ENCODE measurements around the gene HES6.
"Not testable (repeated sequence)": the region's sequence is repeated elsewhere in the genome, so short reads cannot be mapped to it uniquely, and the experiment has no call there.

HES6 gene

DNA sequence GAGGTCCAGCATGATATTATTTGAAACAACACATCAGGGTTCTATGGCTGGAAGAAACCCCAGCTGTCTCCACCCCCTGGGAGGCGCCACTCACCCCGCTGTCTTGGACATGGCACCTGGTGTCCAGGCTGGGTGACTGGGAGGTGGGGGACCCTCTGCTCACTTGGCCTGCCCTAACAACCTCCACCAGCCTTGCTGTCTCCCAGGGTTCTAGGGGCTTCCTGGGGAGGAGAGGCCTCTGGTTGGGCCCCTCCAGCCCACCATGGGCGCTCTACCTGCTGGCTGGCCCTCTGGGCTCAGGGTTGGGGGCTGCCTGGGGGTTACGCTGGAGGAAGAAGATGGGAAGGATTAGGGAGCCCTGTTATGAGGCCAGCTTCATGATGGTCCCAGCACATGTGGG lies 32.3 kb upstream of the HES6 start:
- DNase-seq, result no peak

DNA sequence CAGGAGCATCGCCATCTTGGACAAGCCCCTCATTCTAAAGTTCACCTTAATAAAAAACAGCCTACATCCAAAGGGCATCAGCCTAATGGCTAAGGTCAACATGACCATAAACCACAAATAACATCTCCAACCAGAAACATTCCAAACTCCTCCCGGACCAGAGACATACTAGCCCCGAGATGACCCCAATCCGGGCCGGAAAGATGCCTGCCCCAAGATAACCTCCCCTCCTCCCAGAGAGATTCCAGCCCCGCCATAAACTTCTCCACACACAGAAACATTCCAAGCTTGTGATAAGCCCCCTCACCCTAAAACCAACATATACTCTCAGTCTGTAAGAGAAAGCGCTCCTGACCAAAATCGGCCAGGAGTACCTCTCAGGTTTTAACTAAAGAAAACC lies 31.8 kb upstream of the HES6 start:
- not testable (repeated sequence) for DNase-seq

DNA sequence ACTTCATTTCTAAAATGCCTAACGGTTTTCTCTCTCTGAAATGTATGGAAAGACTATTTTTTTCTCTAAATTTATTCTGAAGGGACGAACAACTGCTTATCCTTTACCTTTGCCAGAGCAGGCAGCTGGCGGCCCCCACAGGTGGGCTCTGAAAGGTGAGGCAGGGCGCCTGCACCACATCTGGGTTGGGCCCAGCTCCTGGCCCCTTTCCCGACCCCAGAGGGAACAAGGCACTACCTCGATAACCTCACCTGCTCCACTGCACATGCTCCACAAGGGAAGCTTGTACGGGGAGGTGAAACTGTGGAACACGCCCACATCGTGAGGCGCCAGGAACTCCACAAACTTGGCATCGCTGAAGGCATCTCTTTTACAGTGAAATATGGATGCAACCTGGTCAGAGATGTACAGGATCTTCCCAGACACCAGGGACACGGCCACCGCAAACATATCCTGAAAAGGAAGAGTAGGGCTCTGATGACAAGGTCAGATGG lies 31.3 kb upstream of the HES6 start:
- DNase-seq, result no peak

DNA sequence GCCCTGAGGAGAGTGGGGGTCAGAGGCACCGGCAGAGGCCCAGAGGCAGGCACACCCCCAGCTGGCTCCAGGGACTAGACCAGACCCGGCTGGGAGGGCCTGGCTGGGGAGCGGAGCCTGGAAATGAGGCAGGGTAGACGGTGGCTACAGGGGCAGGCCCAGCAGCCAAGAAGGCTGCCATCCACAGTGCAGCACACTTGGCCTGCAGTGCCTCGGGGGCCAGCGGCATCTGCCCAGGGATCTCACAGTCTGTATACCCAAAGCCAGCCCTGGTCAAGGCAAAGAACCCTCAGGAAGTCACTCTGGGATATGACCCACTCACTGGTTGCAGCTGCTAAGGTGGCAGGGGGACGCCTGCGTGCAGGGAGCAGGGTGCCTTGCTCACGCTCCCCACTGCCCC lies 30.8 kb upstream of the HES6 start:
- DNase-seq, result no peak

DNA sequence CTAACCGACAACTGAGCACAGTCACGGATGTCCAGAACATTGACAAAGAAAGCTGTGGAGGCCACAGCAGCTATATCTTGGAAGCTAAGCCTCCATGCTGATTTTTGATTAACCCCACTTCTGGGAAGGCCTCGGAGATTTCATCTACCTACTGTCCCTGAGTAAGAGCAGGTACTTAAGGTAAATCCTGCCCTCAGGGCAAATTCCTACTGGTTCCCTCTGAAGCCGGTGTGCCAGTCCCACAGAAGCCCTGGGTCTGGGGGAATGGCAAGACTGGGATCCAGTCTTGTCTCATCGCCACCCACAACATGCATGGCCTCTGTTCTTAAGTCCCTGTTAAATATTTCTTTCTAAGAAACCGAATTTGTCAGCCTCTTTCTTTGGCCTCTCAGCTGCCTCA lies 29.9 kb upstream of the HES6 start:
- DNase-seq, result no peak

DNA sequence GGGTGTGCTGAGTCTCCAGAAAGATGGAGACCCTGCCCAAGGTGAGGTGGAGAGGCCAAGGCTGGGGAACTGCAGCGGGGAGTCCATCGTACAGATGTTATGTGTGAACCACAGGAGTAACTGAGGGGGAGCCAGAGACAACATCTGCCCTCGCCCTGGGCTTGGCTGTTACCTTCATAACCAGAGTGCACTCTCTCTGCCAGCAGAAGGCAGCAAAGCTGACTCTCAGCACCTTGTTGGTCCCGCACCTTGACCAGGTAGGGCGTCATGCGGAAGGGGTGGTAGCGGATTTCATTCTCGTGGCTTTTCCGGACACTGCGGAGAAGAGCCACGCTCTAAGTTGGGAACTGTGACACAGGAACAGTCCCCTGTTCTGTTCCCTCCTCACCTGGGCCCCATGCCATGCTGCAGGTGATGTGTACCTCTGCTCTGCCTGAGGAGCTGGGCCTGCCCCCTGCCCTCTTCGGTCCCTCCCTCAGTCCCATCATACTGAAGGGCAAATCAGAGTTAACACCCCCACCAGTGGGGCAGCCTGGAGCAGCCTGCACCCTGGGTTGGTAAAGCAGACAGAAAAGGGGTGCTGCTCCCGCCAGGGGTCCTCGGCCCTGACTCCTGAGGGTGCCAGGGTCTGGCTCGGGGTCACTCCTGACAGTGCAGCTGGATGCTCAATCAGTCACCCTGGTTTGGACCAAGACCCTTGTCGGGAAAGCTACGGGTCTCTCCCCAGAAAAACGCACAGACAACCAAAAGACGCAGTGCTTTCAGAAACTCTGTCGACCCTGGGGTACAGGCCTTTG lies 28.2 kb upstream of the HES6 start:
- DNase-seq, result no peak

DNA sequence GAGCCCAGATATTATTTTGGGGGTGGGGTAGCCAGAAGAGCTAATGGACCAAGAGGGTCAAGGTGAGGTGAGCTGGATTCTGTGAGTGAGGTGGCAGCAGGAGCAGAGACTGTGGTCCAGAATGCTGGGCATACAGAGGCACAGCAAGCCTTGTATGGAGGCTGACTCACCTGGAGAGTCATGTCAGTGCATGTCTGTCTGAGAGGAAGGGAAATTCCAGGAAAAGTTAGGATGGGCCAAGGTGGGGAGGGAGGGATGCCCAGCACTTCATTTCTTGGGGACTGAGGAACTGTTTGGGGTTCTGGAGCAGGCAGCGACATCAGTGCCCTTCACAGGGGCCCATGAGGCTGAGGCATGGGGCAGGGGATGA lies 27.5 kb upstream of the HES6 start:
- DNase-seq, result no peak

DNA sequence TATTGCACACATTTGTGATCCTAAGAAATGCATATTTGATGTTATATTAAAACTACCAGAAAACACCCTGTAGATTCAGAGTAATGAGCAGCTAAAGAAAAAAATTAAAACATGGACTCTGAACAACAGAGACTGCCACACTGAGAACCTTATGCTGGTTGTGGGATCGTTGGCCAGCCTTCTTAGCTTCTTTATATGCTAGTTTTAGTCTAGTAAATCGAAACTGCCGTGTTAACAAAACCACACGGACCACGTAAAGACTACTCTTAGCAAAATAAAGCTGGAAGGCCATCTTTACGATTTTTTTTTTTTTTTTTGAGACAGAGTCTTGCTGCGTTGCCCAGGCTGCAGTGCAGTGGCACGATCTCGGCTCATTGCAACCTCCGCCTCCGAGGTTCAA lies 25.8 kb upstream of the HES6 start:
- DNase-seq, result no peak

DNA sequence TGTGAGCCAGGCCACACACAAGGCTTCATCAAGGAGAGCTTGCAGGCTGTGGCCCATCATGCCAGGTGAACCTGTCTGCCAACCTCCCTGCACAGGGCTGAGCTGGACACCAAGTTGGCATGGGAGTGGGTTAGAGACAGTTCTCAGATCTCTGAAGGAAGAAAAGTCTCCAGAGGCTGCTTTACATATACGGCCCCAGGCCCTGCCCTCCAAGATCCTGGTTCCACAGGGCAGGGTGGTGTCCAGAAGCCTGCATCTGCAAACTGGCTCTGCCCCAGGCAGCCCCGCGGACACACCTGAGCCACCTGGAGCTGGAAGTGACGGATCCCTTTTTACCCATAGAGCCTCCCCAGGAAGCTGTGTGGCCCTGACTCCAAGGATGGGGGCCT lies 24.2 kb upstream of the HES6 start:
- no peak for DNase-seq

DNA sequence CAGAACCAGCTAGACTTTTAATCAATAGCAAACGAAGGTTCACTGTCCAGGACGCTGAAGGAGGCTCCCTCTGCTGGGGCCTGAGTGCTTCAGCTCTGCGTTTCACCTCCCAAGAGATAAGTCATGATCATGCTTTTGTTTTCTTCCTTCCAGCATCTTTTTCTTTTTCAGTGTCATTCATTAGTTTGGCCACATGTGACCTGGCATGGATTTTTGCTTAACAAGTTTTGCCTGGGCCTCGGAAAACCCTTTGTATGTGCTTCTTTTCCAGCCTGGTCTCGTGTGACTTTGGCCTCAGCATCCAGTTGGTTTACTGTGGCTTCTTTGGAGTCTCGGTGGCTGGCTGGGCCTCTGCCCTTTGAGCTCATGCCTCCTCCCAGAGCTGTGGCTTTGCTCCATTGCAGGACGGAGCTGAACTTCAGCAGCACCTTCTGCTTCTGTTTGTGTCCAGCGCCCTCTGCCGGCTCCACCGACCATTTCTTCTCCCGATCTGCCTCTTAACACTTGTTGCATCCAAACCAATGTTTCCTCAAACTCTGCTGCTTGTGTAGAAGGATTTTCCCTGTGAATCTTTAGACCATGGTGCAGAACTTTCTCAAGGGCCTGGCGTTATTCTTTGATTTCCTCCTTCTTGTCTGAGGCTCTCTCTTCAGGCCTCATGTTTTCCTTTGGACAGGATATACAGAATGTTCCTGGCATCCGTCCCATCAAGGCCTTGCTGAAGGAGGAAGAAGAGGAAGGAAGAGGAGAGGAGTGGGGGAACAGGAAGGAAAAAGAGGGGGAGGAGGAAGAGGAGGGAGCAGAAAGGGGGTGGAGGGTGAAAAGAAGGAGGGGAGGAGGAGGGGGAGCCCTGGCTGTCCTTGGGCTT lies 23.6 kb upstream of the HES6 start:
- peak; percentile 90 to 91 for DNase-seq

DNA sequence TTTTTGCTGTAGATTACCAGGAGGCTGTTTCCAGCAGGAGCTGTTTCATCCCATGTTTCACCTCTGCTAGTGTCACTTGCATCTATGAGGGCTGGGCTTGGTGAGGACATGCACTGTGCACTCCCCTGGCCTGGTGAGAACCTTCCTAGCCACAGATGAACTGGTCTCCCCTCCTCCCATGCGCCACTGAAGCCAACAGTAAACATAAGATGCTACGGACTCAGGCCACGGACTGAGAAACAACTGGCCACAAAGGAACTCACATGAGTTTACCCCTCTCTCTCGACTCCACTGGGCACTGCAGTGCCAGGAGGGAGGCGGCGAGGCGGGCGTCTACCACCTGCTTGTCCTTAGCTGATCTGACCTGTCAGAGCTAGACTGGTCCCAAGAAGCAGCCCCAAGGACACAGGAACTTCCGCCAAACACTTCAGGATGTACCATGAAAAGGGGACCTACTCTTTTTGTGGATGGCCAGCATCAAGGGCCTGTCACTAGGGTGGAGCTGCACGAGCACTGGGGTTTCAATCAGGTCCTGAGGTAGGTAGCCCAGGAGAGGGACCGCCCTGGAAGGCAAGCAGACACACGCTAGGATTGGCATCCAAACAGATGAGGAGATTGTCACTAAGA lies 22.8 kb upstream of the HES6 start:
- DNase-seq, result no peak

DNA sequence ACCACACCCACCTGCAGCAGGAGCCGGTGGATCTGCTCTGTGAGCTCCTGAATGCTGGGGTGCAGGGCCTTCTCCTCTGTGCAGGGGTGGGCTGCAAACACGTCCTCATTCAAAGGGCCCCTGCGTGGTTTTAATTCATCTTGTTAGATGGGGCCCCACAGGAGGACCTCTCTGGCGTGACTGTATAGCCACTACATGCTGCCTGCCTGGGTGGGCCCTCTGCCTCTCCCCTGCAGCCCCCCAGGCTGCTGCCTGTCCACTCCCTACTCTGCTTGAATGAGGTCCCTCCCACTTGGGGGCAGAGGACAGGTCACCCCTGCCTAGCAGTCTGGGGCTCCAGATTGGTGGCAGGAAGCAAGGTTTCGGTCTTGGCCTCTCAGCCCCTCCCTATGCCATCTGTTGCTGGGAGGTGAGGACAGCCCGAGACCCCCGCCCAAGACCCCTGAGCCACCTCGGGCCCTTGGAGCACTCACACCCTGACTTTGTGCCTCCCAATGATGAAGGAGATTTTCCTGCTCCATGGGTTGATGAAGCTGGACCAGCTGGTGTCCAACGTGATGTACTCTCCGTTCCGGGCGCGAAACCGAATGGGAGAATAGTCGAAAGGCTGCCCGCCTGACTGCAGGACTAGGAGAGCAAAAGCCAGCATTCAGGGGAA lies 22.0 kb upstream of the HES6 start:
- DNase-seq, result no peak

DNA sequence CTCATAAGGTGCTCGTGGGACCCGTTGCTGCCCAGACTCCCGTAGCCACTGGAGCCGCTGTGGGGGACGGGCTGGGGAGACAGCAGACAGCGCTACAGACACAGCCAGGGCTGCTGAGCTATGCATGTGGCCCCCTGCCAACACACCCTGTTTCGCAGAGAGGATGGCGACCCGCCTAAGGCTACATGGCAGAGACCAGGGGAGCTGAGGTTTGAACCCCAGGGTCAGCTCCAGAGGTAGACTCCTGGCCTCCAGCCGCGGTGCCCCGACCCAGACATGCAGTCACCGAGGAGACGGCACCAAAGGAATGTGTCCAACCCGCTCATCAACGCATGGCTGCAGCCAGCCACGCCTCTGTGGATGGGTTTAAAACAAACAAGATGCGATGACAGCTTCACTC lies 21.0 kb upstream of the HES6 start:
- DNase-seq, result no peak

DNA sequence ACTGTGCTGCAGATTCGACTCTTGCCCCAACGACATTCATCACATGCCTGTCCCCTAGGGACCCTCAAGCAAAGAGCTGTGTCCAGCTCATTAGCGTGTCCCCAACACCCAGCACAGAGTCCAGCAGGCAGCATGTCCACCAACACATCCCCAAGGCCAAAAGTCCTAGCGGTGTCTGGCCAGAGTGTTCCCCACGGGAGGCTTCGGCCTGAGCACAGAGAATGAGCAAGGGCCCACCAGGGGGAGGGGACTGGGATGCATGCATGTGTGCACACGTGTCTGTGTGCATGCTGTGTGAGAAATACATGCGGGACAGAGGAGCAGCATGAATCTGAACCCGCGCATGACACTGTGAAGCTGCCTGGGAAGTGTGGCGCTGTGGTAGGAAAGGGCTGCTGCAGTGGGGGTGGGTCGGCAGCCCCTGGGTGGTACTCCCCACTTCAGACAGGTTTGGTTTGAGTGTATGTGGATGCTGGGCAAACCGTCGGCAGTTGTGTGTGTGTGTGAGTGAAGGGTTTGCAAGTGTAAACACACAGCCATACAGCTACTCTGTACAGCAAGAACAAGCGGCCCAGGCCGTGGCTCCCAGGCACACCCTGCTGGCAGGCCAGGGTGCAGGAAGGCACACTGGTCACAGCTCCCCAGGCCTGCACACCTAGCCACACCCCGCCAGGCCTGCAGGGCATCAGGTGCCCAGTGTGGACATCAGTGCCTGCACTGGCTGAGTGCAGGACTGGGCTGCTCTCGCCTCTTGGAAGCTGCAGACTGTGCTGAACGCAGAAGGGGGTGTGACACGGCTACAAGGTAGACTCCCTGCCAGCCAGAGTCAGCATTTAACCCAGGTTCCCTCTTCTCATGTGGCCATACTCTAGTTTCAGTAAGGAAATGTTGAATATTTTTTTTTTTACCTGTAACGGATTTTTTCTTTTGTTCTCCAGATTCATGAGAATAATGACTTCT lies 19.5 kb upstream of the HES6 start:
- no peak for DNase-seq

DNA sequence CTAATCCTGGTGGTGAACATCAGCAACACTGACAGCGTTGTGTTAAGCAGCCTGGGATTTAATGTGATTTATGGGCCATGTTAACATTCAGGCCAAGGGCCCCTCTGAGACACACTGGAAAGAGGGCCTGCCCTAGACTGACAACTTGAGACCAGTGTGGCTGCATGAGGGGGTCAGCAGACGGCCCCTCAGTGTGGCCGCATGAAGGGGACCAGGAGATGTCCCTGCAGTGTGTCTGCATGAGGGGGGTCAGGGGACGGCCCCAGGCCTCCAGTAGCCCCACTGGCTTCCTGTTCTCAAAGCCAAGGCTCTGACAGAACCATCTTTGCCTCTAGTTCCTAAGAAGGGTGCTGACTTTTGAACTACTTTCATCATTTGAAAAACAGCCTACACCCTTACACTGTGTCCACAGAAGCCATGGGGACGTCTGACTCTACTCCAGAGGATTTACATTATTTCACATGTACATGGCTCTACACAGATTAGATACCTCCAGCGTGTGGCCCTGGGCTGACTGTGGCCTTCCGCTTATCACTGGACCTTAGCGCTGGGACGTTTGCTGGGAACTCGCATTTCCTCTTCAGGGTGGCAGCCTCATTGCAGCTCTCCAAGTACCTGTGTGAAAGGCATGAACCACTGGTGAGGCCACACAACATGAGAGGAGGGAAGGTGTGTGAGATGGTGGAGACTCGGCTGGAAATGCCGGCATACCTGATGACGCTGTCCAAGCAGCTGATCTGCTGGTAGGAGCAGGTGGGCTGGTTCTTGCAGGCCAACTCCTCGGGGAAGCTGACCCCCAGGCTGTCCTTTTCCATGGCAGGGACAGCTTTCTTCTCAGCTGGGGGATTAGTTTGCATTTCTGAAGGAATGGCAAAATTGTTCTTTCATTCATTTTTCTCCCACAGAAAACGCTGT lies 18.2 kb upstream of the HES6 start:
- DNase-seq, result no peak

DNA sequence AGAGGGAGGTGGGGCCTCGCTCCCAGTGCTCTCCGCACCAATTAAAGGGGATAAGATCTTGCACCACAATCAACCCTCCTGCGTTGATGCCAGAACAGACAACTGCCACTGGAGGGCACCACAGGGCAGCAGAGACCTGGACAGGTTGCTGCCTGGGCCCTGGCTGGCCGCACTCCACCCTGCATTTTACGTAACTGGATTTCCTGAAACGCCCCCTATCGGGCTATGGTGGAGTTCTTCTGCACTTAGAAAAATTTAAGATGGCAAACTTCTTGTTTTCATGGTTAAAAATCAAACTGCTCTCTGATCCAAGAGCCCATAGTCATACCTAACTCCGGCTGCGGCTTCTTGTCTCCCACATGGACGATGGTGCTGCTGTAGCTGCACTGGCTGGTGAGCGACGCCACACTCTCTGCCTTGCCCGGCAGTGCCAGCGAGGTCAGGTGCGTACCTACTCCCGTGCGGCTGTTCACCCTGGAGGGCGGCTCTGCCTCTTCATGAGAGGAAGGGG lies 16.8 kb upstream of the HES6 start:
- no peak for DNase-seq

DNA sequence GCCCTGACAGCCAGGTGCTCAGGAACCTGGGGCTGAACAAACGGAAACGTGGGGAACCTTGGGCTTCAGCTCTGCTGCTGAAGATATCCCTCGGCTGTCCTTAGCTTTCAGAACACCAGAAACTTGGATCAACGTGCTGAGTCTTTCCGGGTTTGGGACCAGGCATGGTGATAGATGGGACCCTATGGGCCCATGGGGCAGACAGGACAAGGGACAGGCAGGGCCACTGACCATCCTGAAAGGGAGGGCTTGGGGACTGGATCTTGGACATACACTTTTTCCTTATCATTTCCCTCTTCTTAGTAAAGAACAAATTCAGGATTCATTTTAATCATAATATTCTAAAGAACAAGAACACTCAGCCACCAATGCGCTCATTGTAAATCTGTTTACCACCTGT lies 16.3 kb upstream of the HES6 start:
- DNase-seq, result no peak

DNA sequence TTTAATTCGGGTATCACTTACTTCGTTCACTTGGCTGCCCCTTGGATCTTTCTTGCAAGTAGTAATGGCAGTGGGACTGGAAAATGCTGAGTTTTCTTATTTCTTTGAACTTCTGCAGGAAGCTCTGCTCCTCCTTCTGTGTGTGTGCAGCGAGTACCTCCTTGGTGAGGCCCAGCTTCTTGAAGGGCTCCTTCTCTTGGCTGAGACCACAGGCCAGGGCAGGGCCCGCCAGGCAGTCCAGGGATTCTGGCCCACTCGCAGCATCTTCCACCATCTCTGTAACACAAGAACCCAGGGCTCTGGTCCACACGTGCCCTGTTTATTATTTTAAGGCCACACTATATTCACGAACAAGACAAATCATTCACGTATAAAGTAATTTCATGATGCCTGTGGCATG lies 15.8 kb upstream of the HES6 start:
- DNase-seq, result no peak

DNA sequence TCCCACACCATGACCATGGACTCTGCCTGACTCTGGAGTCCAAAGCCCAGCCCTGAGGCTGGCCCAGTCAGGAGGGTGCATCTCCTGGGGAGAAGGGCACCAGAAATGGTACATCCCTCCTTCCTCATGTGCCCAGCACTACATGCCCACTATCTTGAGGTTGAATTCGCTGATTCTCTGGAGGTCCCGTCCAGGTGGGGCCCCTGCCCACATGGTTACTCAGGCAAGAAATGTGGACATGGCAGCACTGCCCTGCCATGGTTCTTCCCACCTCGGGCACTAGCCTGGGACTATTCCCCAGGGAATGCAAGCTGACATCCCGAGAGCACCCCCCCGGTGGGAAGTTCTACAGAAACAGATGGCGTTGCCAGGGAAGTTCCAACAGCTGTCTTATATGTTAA lies 15.3 kb upstream of the HES6 start:
- DNase-seq, result no peak

DNA sequence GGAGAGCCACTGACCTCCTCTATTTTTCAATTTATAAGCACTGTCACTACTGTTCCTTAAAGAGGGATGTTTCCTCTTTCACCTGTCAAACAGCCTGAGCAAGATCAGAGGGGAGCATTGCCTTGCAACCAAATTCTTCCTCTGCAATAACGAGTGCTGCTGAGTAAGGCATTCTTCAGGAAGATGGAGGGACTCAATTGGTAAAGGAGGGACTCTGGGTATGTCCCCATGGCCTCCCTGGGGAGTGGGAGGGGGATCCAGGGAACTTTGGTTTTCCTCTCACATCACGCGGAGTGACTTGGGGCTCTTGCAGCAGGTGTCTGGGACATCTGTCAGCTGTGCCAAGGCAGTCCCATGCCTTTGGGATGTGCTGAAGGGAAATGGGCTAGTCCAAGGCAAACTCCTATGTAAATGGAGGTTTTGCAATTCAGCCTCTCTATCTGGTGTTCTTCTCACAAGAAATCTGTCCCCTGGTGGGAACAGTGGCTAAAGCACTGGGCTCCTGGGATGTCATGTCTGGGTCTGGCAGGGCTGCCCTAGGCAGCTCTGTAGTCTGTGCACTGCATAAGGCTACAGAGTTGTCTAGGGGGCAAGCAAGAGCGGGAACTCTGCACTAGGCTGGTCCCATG lies 14.4 kb upstream of the HES6 start:
- DNase-seq, result no peak
